HepG2 (cell line): Measurements from ENCODE around the gene HPS3. TPM values are rescaled to one million over a fixed set of nuclear protein-coding genes. Genes with fewer than 3 reads are reported as not detected.
A peak's percentile ranks its signal among the peaks of the same experiment; 100 is the strongest.

ENCODE experiments used
- ASH2L ChIP-seq: fragments of 300-600, 200-600 bp; sonication (generic); IDR thresholded peaks from 2 replicates; pipeline ENCODE4 v1.7.0; 2017; ENCODE audit warnings: low read depth, mild to moderate bottlenecking, moderate library complexity, mixed read lengths, low read length; ENCODE audit not compliant: insufficient read length
- CAMTA2 ChIP-seq: sonication (generic); formaldehyde crosslinking; IDR thresholded peaks from 2 replicates; pipeline ENCODE4 v1.4.0; 2020; ENCODE audit warnings: mild to moderate bottlenecking, missing genetic modification reagents, borderline replicate concordance
- CCAR2 ChIP-seq: fragments of 200-400 bp; formaldehyde crosslinking; optimal IDR thresholded peaks from 2 replicates; pipeline ENCODE3; 2018; ENCODE audit warnings: low read depth, mild to moderate bottlenecking, low read length, moderate library complexity
- ETV5 ChIP-seq: IDR thresholded peaks from 2 replicates; pipeline ENCODE4 v1.6.1; 2018; ENCODE audit warnings: missing biosample characterization, missing genetic modification reagents, inconsistent platforms, borderline replicate concordance
- FOXJ3 ChIP-seq: sonication (generic); formaldehyde crosslinking; IDR thresholded peaks from 2 replicates; pipeline ENCODE4 v1.4.0; 2020; ENCODE audit warnings: missing genetic modification reagents, mild to moderate bottlenecking, borderline replicate concordance
- FOXP4 ChIP-seq: sonication (generic); formaldehyde crosslinking; IDR thresholded peaks from 2 replicates; pipeline ENCODE4 v1.4.0; 2020; ENCODE audit warnings: missing genetic modification reagents
- GATAD2A ChIP-seq: IDR thresholded peaks from 2 replicates; pipeline ENCODE4 v1.6.1; 2016
- HNF4G ChIP-seq, 2 experiments: sonication (generic) in 1 of 2; formaldehyde crosslinking in 1 of 2; IDR thresholded peaks; 2 replicates each; pipeline versions ENCODE4 v1.4.0 to v1.6.1; 2011 to 2020; ENCODE audit warnings: borderline replicate concordance in 2 of 2, low read depth in 2 of 2, mild to moderate bottlenecking in 2 of 2, low read length in 1 of 2, missing genetic modification reagents in 1 of 2, moderate library complexity in 1 of 2
- HOXD1 ChIP-seq: sonication (generic); formaldehyde crosslinking; IDR thresholded peaks from 2 replicates; pipeline ENCODE4 v1.5.0; 2020; ENCODE audit warnings: missing genetic modification reagents
- MAFG ChIP-seq: sonication (generic); formaldehyde crosslinking; IDR thresholded peaks from 2 replicates; pipeline ENCODE4 v1.5.1; 2020; ENCODE audit warnings: mild to moderate bottlenecking, missing genetic modification reagents
- NFIC ChIP-seq: IDR thresholded peaks from 2 replicates; pipeline ENCODE4 v1.6.1; 2012; ENCODE audit warnings: mild to moderate bottlenecking, low read length, inconsistent platforms
- NR2F1 ChIP-seq, 2 experiments: fragments of 450-650 bp in 1 of 2; formaldehyde crosslinking in 1 of 2; IDR thresholded peaks; 2 replicates each; pipeline versions ENCODE4 v1.5.0 to v1.6.1; 2016 to 2020; ENCODE audit warnings: mild to moderate bottlenecking in 1 of 2, missing compliant biosample characterization in 1 of 2, missing genetic modification reagents in 1 of 2, moderate library complexity in 1 of 2
- PITX1 ChIP-seq: sonication (generic); formaldehyde crosslinking; IDR thresholded peaks from 2 replicates; pipeline ENCODE4 v1.5.1; 2020; ENCODE audit warnings: mild to moderate bottlenecking, missing genetic modification reagents
- POLR2AphosphoS5 ChIP-seq: IDR thresholded peaks from 2 replicates; pipeline ENCODE4 v1.6.1; 2012; ENCODE audit warnings: low read depth, low read length
- PPARG ChIP-seq: conservative IDR thresholded peaks from 2 replicates; pipeline ENCODE4 v1.6.1; 2016; ENCODE audit warnings: missing biosample characterization, missing genetic modification reagents
- RBFOX2 ChIP-seq: fragments of 200-400 bp; formaldehyde crosslinking; IDR thresholded peaks from 2 replicates; pipeline ENCODE4 v1.6.1; 2017; ENCODE audit warnings: low read depth, mild to moderate bottlenecking, low read length
- SMAD1 ChIP-seq: sonication (generic); formaldehyde crosslinking; IDR thresholded peaks from 2 replicates; pipeline ENCODE4 v1.4.0; 2020; ENCODE audit warnings: missing genetic modification reagents, low read depth, mild to moderate bottlenecking, borderline replicate concordance
- SMAD3 ChIP-seq: sonication (generic); formaldehyde crosslinking; IDR thresholded peaks from 2 replicates; pipeline ENCODE4 v1.4.0; 2020; ENCODE audit warnings: missing genetic modification reagents
- SSRP1 ChIP-seq: IDR thresholded peaks from 2 replicates; pipeline ENCODE4 v1.6.1; 2016; ENCODE audit warnings: control low read depth
- TARDBP ChIP-seq: sonication (generic); formaldehyde crosslinking; IDR thresholded peaks from 2 replicates; pipeline ENCODE4 v1.8.0; 2022; ENCODE audit warnings: mild to moderate bottlenecking, missing genetic modification reagents
- TBL1XR1 ChIP-seq: fragments of 150-350 bp; IDR thresholded peaks from 2 replicates; pipeline ENCODE4 v1.6.1; 2014; ENCODE audit warnings: borderline replicate concordance, low read length; ENCODE audit not compliant: partially characterized antibody
- TCF7 ChIP-seq: sonication (generic); IDR thresholded peaks from 2 replicates; pipeline ENCODE4 v1.6.1; 2016; ENCODE audit warnings: antibody characterized with exemption, low read depth
- THRA ChIP-seq: sonication (generic); formaldehyde crosslinking; IDR thresholded peaks from 2 replicates; pipeline ENCODE4 v1.4.0; 2020; ENCODE audit warnings: missing genetic modification reagents, borderline replicate concordance
- ZBTB26 ChIP-seq: IDR thresholded peaks from 2 replicates; pipeline ENCODE4 v1.6.1; 2016; ENCODE audit warnings: missing compliant biosample characterization, missing genetic modification reagents, borderline replicate concordance
- ZNF614 ChIP-seq: IDR thresholded peaks from 2 replicates; pipeline ENCODE4 v1.6.1; 2018; ENCODE audit warnings: missing biosample characterization, missing genetic modification reagents, inconsistent platforms, borderline replicate concordance
- ZNF670 ChIP-seq: sonication (generic); formaldehyde crosslinking; IDR thresholded peaks from 2 replicates; pipeline ENCODE4 v1.8.0; 2022; ENCODE audit warnings: mild to moderate bottlenecking, missing genetic modification reagents, borderline replicate concordance
- ZNF839 ChIP-seq: sonication (generic); formaldehyde crosslinking; IDR thresholded peaks from 2 replicates; pipeline ENCODE4 v1.4.0; 2020; ENCODE audit warnings: missing genetic modification reagents, mild to moderate bottlenecking, borderline replicate concordance
- polyA plus RNA-seq, 8 experiments: library from polyadenylated mRNA; depleted of rRNA in 3 of 8; stranded (reverse) in 7 of 8; unstranded in 1 of 8; fragments of >200 nt; fragmentation: Illumina TruSeq in 4 of 8; extraction: Trizol in 4 of 8; gene quantifications; 2 replicates each; pipeline versions ENCODE4 v1.2.1 to v1.2.3, GENCODE V29; 2011 to 2016; ENCODE audit warnings: low read depth in 4 of 8, missing spikeins in 1 of 8, mixed read lengths in 1 of 8; ENCODE audit not compliant: insufficient read depth in 1 of 8
- total RNA-seq, 5 experiments: library from RNA; depleted of rRNA; stranded (reverse); fragments of >200 nt; fragmentation: Illumina TruSeq; extraction: Trizol; gene quantifications; 2 replicates each; pipeline ENCODE4 v1.2.3, GENCODE V29; 2016; ENCODE audit warnings: low read depth in 1 of 5

The HPS3 gene
- total and polyA plus RNA-seq, 2 of the 13 experiments (the other 11 are each of a cell fraction or from before 2014, with no cell fraction given): 9.5 to 18.9 TPM

GRCh38 chr3:149215515-149215914, 86.1 kb downstream of the HPS3 start (continued):
- no peak for TF ChIP-seq ASH2L
- TF ChIP-seq TBL1XR1: no peak
- 0 out of 2 replicates have a peak, but pooled peaks have one; percentile 20 for TF ChIP-seq FOXJ3 (CRISPR knock-in tag)
- peak; percentile 56; the same call in 1 of the 2 replicates for TF ChIP-seq GATAD2A (CRISPR knock-in tag)
- 0 out of 2 replicates have a peak, but pooled peaks have one; percentile 26 for TF ChIP-seq PPARG (CRISPR knock-in tag)
- TF ChIP-seq ETV5: peak; percentile 49; the same call in 1 of the 2 replicates
- peak; percentile 37; the same call in 1 of the 2 replicates for TF ChIP-seq HNF4G (IDR thresholded peaks at IDR 0.05; ENCODE audit: borderline replicate concordance, low read depth, low read length)
- no peak for TF ChIP-seq HNF4G (CRISPR knock-in tag; IDR thresholded peaks at IDR 0.05; ENCODE audit: borderline replicate concordance, low read depth)
- TF ChIP-seq PITX1: no peak
- TF ChIP-seq SMAD3 (CRISPR knock-in tag): 0 out of 2 replicates have a peak, but pooled peaks have one; percentile 4
- no peak for TF ChIP-seq ZBTB26 (CRISPR knock-in tag)
- peak; percentile 89 for TF ChIP-seq FOXP4
- no peak for TF ChIP-seq MAFG (CRISPR knock-in tag)
- TF ChIP-seq THRA (CRISPR knock-in tag): peak; percentile 58; the same call in 1 of the 2 replicates
- TF ChIP-seq NFIC: peak; percentile 69; the same call in 1 of the 2 replicates
- TF ChIP-seq TCF7: peak; percentile 56
- 0 out of 4 replicates have a peak, but pooled peaks of 1 of the 2 experiments have one; percentile 9 for TF ChIP-seq NR2F1 (CRISPR knock-in tag; IDR thresholded peaks at IDR 0.05)
- TF ChIP-seq TARDBP: peak; percentile 17; the same call in 1 of the 2 replicates
- no peak; the same call in 1 of the 2 replicates for TF ChIP-seq HOXD1
- TF ChIP-seq ZNF670 (CRISPR knock-in tag): no peak
- no peak for TF ChIP-seq SMAD1 (CRISPR knock-in tag)
- no peak for TF ChIP-seq CAMTA2
- no peak for TF ChIP-seq CCAR2
- no peak for TF ChIP-seq ZNF614
- no peak for TF ChIP-seq ZNF839 (CRISPR knock-in tag)
- TF ChIP-seq POLR2AphosphoS5: 0 out of 2 replicates have a peak, but pooled peaks have one; percentile 1
- no peak for TF ChIP-seq SSRP1
- TF ChIP-seq RBFOX2: peak; percentile 38; the same call in 1 of the 2 replicates
